OCI-LY1 (cell line): ENCODE data around the gene RPS15A.
"Not testable (repeated sequence)": the region's sequence is repeated elsewhere in the genome, so short reads cannot be mapped to it uniquely, and the experiment has no call there.

Source experiments
- H2AFZ ChIP-seq: fragments of 200-600 bp; sonication (generic), shearing (Covaris generic); 2 replicates; pipeline ENCODE4 v1.6.0; 2014; ENCODE audit warnings: antibody characterized with exemption, mild to moderate bottlenecking, low read length
- H3F3A ChIP-seq: fragments of 200-600 bp; sonication (generic), shearing (Covaris generic); 2 replicates; pipeline ENCODE4 v1.6.0; 2014; ENCODE audit warnings: mild to moderate bottlenecking, antibody characterized with exemption, low read length, moderate library complexity; ENCODE audit not compliant: insufficient read depth
- H3K27ac ChIP-seq: fragments of 200-600 bp; sonication (generic); 2 replicates; pipeline ENCODE4 v1.5.1; 2014; ENCODE audit warnings: low read length, mixed run types, mild to moderate bottlenecking, low read depth; ENCODE audit not compliant: poor library complexity, severe bottlenecking
- H3K27me3 ChIP-seq: fragments of 200-600 bp; sonication (generic); 2 replicates; pipeline ENCODE4 v1.6.0; 2014; ENCODE audit warnings: antibody characterized with exemption, mild to moderate bottlenecking, low read length, moderate library complexity; ENCODE audit not compliant: insufficient read depth
- H3K36me3 ChIP-seq: fragments of 200-600 bp; sonication (generic); 2 replicates; pipeline ENCODE4 v1.6.1; 2014; ENCODE audit warnings: mild to moderate bottlenecking, antibody characterized with exemption, low read length, moderate library complexity, mixed read lengths; ENCODE audit not compliant: insufficient read depth
- H3K4me1 ChIP-seq: fragments of 200-600 bp; sonication (generic); 2 replicates; pipeline ENCODE4 v1.5.1; 2014; ENCODE audit warnings: mild to moderate bottlenecking, low read length, moderate library complexity; ENCODE audit not compliant: insufficient read depth, severe bottlenecking
- H3K4me2 ChIP-seq: fragments of 200-600 bp; sonication (generic), shearing (Covaris generic); 2 replicates; pipeline ENCODE4 v1.6.1; 2014; ENCODE audit warnings: low read length
- H3K4me3 ChIP-seq: fragments of 200-600 bp; sonication (generic); 2 replicates; pipeline ENCODE4 v1.5.1; 2014; ENCODE audit warnings: low read length, low read depth, mild to moderate bottlenecking, mixed read lengths; ENCODE audit not compliant: poor library complexity, severe bottlenecking
- H3K79me2 ChIP-seq: fragments of 200-600 bp; shearing (Covaris generic); 2 replicates; pipeline ENCODE4 v1.6.1; 2016; ENCODE audit warnings: mixed run types, low read length, mixed read lengths; ENCODE audit not compliant: insufficient read depth
- H3K9ac ChIP-seq: fragments of 200-600 bp; sonication (generic), shearing (Covaris generic); 2 replicates; pipeline ENCODE4 v1.6.1; 2014; ENCODE audit warnings: mild to moderate bottlenecking, low read length, mixed read lengths
- H3K9me2 ChIP-seq: fragments of 200-600 bp; sonication (generic), shearing (Covaris generic); 2 replicates; pipeline ENCODE4 v1.6.1; 2014; ENCODE audit warnings: low read depth, mild to moderate bottlenecking, low read length, mixed read lengths
- H3K9me3 ChIP-seq: fragments of 200-600 bp; shearing (Covaris generic); 2 replicates; pipeline ENCODE4 v1.6.1; 2014; ENCODE audit warnings: low read length, mixed read lengths
- H4K20me1 ChIP-seq: fragments of 200-600 bp; sonication (generic), shearing (Covaris generic); 2 replicates; pipeline ENCODE4 v1.6.0; 2016; ENCODE audit warnings: mild to moderate bottlenecking, low read length; ENCODE audit not compliant: insufficient read depth
- EZH2 ChIP-seq: fragments of 200-600 bp; sonication (generic), shearing (Covaris generic); IDR thresholded peaks from 2 replicates; pipeline ENCODE4 v1.8.0; 2017; ENCODE audit warnings: borderline replicate concordance, mixed run types, mild to moderate bottlenecking, antibody characterized with exemption, low read length, moderate library complexity, mixed read lengths

RPS15A gene

GRCh38 chr16:18782697-18783429, 7.3 kb downstream of the RPS15A start:
- peaks cover 5% of the 10 kb centered on the region; the same call in 1 of the 2 replicates for H4K20me1 ChIP-seq
- H3K4me3 ChIP-seq = no peak overlapping the region
- no peak for TF ChIP-seq EZH2
- peaks cover 30% of the 10 kb centered on the region for H3K4me1 ChIP-seq
- H3K4me2 ChIP-seq = no peak overlapping the region
- no peak overlapping the region for H3K9ac ChIP-seq
- H3K27ac ChIP-seq = no peak overlapping the region
- H3F3A ChIP-seq = 0 out of 2 replicates have a peak, but pooled peaks cover 7% of the 10 kb centered on the region
- no peak overlapping the region for H2AFZ ChIP-seq
- peaks cover 55% of the 10 kb centered on the region for H3K36me3 ChIP-seq
- H3K27me3 ChIP-seq = no peaks in the 10 kb centered on the region
- peaks cover 35% of the 10 kb centered on the region for H3K79me2 ChIP-seq
- no peaks in the 10 kb centered on the region for H3K9me2 ChIP-seq
- H3K9me3 ChIP-seq = no peaks in the 10 kb centered on the region

- H3K36me3 ChIP-seq = peaks cover 39% of the 10 kb centered on the region
- H3K27ac ChIP-seq, H4K20me1 ChIP-seq, H3K9me3 ChIP-seq, H3K9me2 ChIP-seq, H3K9ac ChIP-seq, H3F3A ChIP-seq, H3K27me3 ChIP-seq, H2AFZ ChIP-seq, H3K4me2 ChIP-seq, H3K4me3 ChIP-seq: not testable (repeated sequence)
- H3K79me2 ChIP-seq = peaks cover 19% of the 10 kb centered on the region
- peaks cover 14% of the 10 kb centered on the region for H3K4me1 ChIP-seq
These were observed 8.9 kb downstream of the RPS15A start for GRCh38 chr16:18781232-18781631.

GRCh38 chr16:18780460-18781026, 9.6 kb downstream of the RPS15A start:
- H3K27ac ChIP-seq, H3K4me1 ChIP-seq, H3K9me3 ChIP-seq, H3K27me3 ChIP-seq, H3K9ac ChIP-seq, H2AFZ ChIP-seq, H3F3A ChIP-seq, H3K4me3 ChIP-seq, H3K4me2 ChIP-seq, H3K9me2 ChIP-seq, H4K20me1 ChIP-seq: not testable (repeated sequence)
- Histone ChIP-seq H3K79me2 (peaks cover 12% of the 10 kb centered on the region), H3K36me3 (peaks cover 32% of the 10 kb centered on the region)

GRCh38 chr16:18777664-18778063, 12.5 kb downstream of the RPS15A start:
- H2AFZ ChIP-seq, H3K9me2 ChIP-seq, H3F3A ChIP-seq, H4K20me1 ChIP-seq, H3K4me1 ChIP-seq, H3K27me3 ChIP-seq, H3K9me3 ChIP-seq, H3K4me2 ChIP-seq, H3K79me2 ChIP-seq, H3K36me3 ChIP-seq, H3K9ac ChIP-seq, H3K4me3 ChIP-seq, H3K27ac ChIP-seq: not testable (repeated sequence)

- H4K20me1 ChIP-seq, H3K4me2 ChIP-seq, H3K36me3 ChIP-seq: not testable (repeated sequence)
These were observed 13.8 kb downstream of the RPS15A start for GRCh38 chr16:18776334-18776733.

GRCh38 chr16:18774651-18775050, 15.5 kb downstream of the RPS15A start:
- not testable (repeated sequence) for H3K27ac ChIP-seq, H4K20me1 ChIP-seq, H3K9me3 ChIP-seq, H3F3A ChIP-seq, H3K4me2 ChIP-seq, H3K79me2 ChIP-seq, H3K9me2 ChIP-seq, H3K4me1 ChIP-seq, H3K9ac ChIP-seq, H3K4me3 ChIP-seq, H3K27me3 ChIP-seq, H3K36me3 ChIP-seq, H2AFZ ChIP-seq

More at GRCh38 chr16:18776334-18776733, 13.8 kb downstream of the RPS15A start:
- H3K27me3 ChIP-seq, H3K4me1 ChIP-seq, H3K4me3 ChIP-seq, H3F3A ChIP-seq, H3K9me2 ChIP-seq, H3K9me3 ChIP-seq, H3K79me2 ChIP-seq, H3K27ac ChIP-seq, H3K9ac ChIP-seq, H2AFZ ChIP-seq: not testable (repeated sequence)

GRCh38 chr16:18772171-18772570, 18.0 kb downstream of the RPS15A start:
- H3K9me3 ChIP-seq, H3K9me2 ChIP-seq, H3K4me2 ChIP-seq, H3K36me3 ChIP-seq, H3K4me3 ChIP-seq, H3K4me1 ChIP-seq, H3K9ac ChIP-seq, H3K27ac ChIP-seq, H3F3A ChIP-seq, H2AFZ ChIP-seq, H4K20me1 ChIP-seq, H3K27me3 ChIP-seq, H3K79me2 ChIP-seq: not testable (repeated sequence)
